B cell (primary cell): ENCODE results near the gene TMEM185A. TPM values are rescaled to one million over a fixed set of nuclear protein-coding genes. Genes with fewer than 3 reads are reported as not detected.
"Not testable (repeated sequence)": the region's sequence is repeated elsewhere in the genome, so short reads cannot be mapped to it uniquely, and the experiment has no call there.

Experiments used
- ATAC-seq: fragments of 200-7000 bp; cut with Tn5 transposase; one replicate; pipeline ENCODE4 v1.10.0; 2021; ENCODE audit warnings: low read depth, mild to moderate bottlenecking, moderate number of reproducible peaks, moderate library complexity
- CTCF ChIA-PET: fragments of 350-600 bp; sonication (Branson Sonifier 250); formaldehyde crosslinking; loops from one replicate; lab custom pipeline; 2021; ENCODE audit warnings: antibody characterized with exemption, inconsistent platforms; lab: Charles Lee
- POLR2A ChIA-PET: fragments of 350-600 bp; sonication (Branson Sonifier 250); formaldehyde crosslinking; loops from one replicate; lab custom pipeline; 2021; ENCODE audit warnings: antibody characterized with exemption; lab: Charles Lee
- DNase-seq: peaks from one replicate; pipeline ENCODE4 v3.0.0; 2013
- H2AFZ ChIP-seq: 2 replicates; pipeline ENCODE4 v1.6.1; 2012; ENCODE audit warnings: mild to moderate bottlenecking, low read depth, low read length; ENCODE audit not compliant: insufficient read depth, poor library complexity, severe bottlenecking
- H3K27ac ChIP-seq, 2 donors: 1 replicate in 1 of 2; 2 replicates in 1 of 2; pipeline ENCODE4 v1.5.1; 2012 to 2013; ENCODE audit warnings: low read length in 2 of 2, mild to moderate bottlenecking in 2 of 2, moderate library complexity in 1 of 2
- H3K27me3 ChIP-seq, 4 experiments: fragments of 200-600 bp in 1 of 4; sonication (generic) in 1 of 4; replicated peaks in 1 of 4; 1 replicate in 2 of 4; 2 replicates in 2 of 4; pipeline versions ENCODE4 v1.6.1 to v1.7.0; 2013 to 2016; ENCODE audit warnings: low read length in 3 of 4, mild to moderate bottlenecking in 2 of 4, mixed read lengths in 1 of 4, moderate library complexity in 1 of 4; ENCODE audit not compliant: insufficient read depth in 4 of 4, control insufficient read depth in 3 of 4; ENCODE audit errors: control extremely low read depth in 1 of 4
- H3K36me3 ChIP-seq, 2 experiments: replicated peaks in 1 of 2; 1 replicate in 1 of 2; 2 replicates in 1 of 2; pipeline versions ENCODE4 v1.6.1 to v1.7.1; 2013; ENCODE audit warnings: low read length in 1 of 2; ENCODE audit not compliant: insufficient read depth in 2 of 2, control insufficient read depth in 1 of 2; ENCODE audit errors: control extremely low read depth in 1 of 2, extremely low read depth in 1 of 2
- H3K4me1 ChIP-seq, 2 donors: fragments of 200-600 bp in 1 of 2; sonication (generic) in 1 of 2; 1 replicate in 1 of 2; 2 replicates in 1 of 2; pipeline versions ENCODE4 v1.5.1 to v1.6.1; 2013 to 2017; ENCODE audit warnings: low read length in 2 of 2; ENCODE audit not compliant: control insufficient read depth in 2 of 2, insufficient read depth in 2 of 2
- H3K4me2 ChIP-seq: replicated peaks from 2 replicates; pipeline ENCODE3; 2012; ENCODE audit warnings: mild to moderate bottlenecking, low read depth, low read length; ENCODE audit not compliant: poor library complexity, severe bottlenecking
- H3K4me3 ChIP-seq, 5 experiments: fragments of 200-600 bp in 1 of 5; sonication (generic) in 1 of 5; 1 replicate in 3 of 5; 2 replicates in 2 of 5; pipeline versions ENCODE4 v1.5.1 to v1.7.0; 2011 to 2016; ENCODE audit warnings: low read length in 4 of 5, mild to moderate bottlenecking in 4 of 5, low read depth in 2 of 5, control low read depth in 1 of 5, moderate library complexity in 1 of 5; ENCODE audit not compliant: insufficient read depth in 1 of 5; ENCODE audit errors: control extremely low read depth in 1 of 5, extremely low read depth in 1 of 5
- H3K79me2 ChIP-seq: fragments of 200-600 bp; sonication (generic); one replicate; pipeline ENCODE4 v1.6.0; 2016; ENCODE audit warnings: low read length; ENCODE audit not compliant: control insufficient read depth, insufficient read depth
- H3K9ac ChIP-seq: fragments of 200-600 bp; sonication (generic); 2 replicates; pipeline ENCODE4 v1.6.1; 2017; ENCODE audit warnings: mild to moderate bottlenecking, low read length, moderate library complexity
- H3K9me3 ChIP-seq, 3 donors: one replicate each; pipeline versions ENCODE4 v1.6.1 to v1.7.1; 2013; ENCODE audit warnings: low read length in 2 of 3; ENCODE audit not compliant: control insufficient read depth in 2 of 3, insufficient read depth in 1 of 3; ENCODE audit errors: control extremely low read depth in 1 of 3
- H4K20me1 ChIP-seq: 2 replicates; pipeline ENCODE4 v1.6.0; 2012; ENCODE audit warnings: mild to moderate bottlenecking, low read length; ENCODE audit not compliant: insufficient read depth, control insufficient read depth, poor library complexity, severe bottlenecking
- H3K27ac Mint-ChIP-seq: one replicate; pipeline ENCODE4 v1.8.0; 2021; ENCODE audit warnings: mixed read lengths
- H3K27me3 Mint-ChIP-seq: one replicate; pipeline ENCODE4 v1.8.0; 2021; ENCODE audit warnings: mixed read lengths
- H3K4me1 Mint-ChIP-seq: one replicate; pipeline ENCODE4 v1.8.0; 2021; ENCODE audit warnings: mixed read lengths
- H3K4me3 Mint-ChIP-seq: one replicate; pipeline ENCODE4 v1.8.0; 2021; ENCODE audit warnings: mixed read lengths
- H3K9me3 Mint-ChIP-seq: one replicate; pipeline ENCODE4 v1.8.0; 2022; ENCODE audit warnings: mixed read lengths; ENCODE audit not compliant: insufficient read depth
- CTCF ChIP-seq: fragments of 200-600 bp; IDR thresholded peaks from one replicate; pipeline ENCODE4 v1.8.0; 2022; ENCODE audit warnings: antibody characterized with exemption, mild to moderate bottlenecking
- EZH2 ChIP-seq: IDR thresholded peaks from 2 replicates; pipeline ENCODE4 v1.6.1; 2012; ENCODE audit warnings: borderline replicate concordance, low read depth, mild to moderate bottlenecking, moderate library complexity, low read length; ENCODE audit not compliant: insufficient read depth, poor library complexity, severe bottlenecking
- WGBS: methylation state at CpG from one replicate; pipeline ENCODE4 v1.1.5; 2013; ENCODE audit warnings: missing lambda C conversion rate; ENCODE audit not compliant: insufficient coverage; 5-methylcytosine and 5-hydroxymethylcytosine counted together
- intact Hi-C: fragments of 100-400 bp; cut with micrococcal nuclease; formaldehyde crosslinking; loops from one replicate; pipeline ENCODE4 v1.10.0; 2022
- polyA plus RNA-seq: library from polyadenylated mRNA; depleted of rRNA; stranded (reverse); fragments of >200 nt; gene quantifications from 2 replicates; pipeline ENCODE4 v1.2.3, GENCODE V29; 2012
- total RNA-seq, 2 donors: library from RNA; stranded (reverse); fragments of 120-200 nt in 1 of 2; gene quantifications; 1 replicate in 1 of 2; 2 replicates in 1 of 2; pipeline versions ENCODE4 v1.2.3 to v1.2.4, GENCODE V29; 2013 to 2022

Gene TMEM185A
- total and polyA plus RNA-seq, 2 donors (not counting 1 experiment from before 2014, with no cell fraction given) = 17.8 to 28.6 TPM

DNA sequence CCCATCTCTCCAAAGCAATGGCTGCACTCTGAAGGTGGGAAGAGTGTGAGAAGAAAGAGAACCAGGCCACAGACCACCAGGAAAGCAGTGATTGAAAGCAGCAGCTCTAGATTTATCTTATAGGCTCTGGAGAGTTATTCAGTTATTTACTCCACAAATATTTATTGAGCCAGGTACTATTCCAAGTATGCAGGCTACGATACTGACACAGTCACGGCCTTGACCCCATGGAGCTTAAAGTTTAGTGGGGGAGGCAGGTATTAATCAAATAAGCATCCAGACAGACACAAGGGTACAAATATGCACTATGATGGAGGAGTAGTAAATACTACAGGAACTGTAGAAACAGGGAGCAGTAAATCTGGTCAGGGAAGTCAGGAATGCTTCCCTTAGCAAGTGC, 2.8 kb downstream of the TMEM185A start:
- Mint-ChIP-seq H3K9me3 (no peaks in the 10 kb centered on the region), H3K4me3 (no peak overlapping the region), H3K27ac (no peak overlapping the region), H3K4me1 (peaks cover 51% of the 10 kb centered on the region), H3K27me3 (no peaks in the 10 kb centered on the region)
- Histone ChIP-seq H4K20me1 (peaks cover 21% of the 10 kb centered on the region), H3K9me3 (no peaks in the 10 kb centered on the region), H3K79me2 (peaks cover 41% of the 10 kb centered on the region), H3K27me3 (no peaks in the 10 kb centered on the region), H3K9ac (no peak overlapping the region), H3K4me3 (no peak overlapping the region), H3K27ac (no peak overlapping the region), H3K4me2 (no peak overlapping the region), H3K4me1 (peaks cover 9 to 16% of the 10 kb centered on the region in 2 donors), H3K36me3 (no peaks in the 10 kb centered on the region), H2AFZ (no peak overlapping the region)
- POLR2A ChIA-PET = no interaction called here
- CTCF ChIA-PET = no interaction called here
- TF ChIP-seq CTCF (no peak), EZH2 (no peak)
- no CpG with 5 or more reads among the region's 2 CpGs for WGBS
- intact Hi-C loops = no loop called here
- DNase-seq (no peak), ATAC-seq (no peak)

GRCh38 chrX:149628280-149628679, 3.3 kb downstream of the TMEM185A start:
- DNase-seq (no peak), ATAC-seq (no peak)
- Mint-ChIP-seq H3K4me1 (peaks cover 51% of the 10 kb centered on the region), H3K27ac (no peak overlapping the region), H3K9me3 (no peaks in the 10 kb centered on the region), H3K27me3 (no peaks in the 10 kb centered on the region), H3K4me3 (no peak overlapping the region)
- Histone ChIP-seq H3K79me2 (peaks cover 43% of the 10 kb centered on the region), H3K9ac (no peak overlapping the region), H3K4me1 (peaks cover 9 to 16% of the 10 kb centered on the region in 2 donors), H3K9me3 (no peaks in the 10 kb centered on the region), H3K4me2 (no peak overlapping the region), H3K27ac (no peak overlapping the region), H3K27me3 (no peaks in the 10 kb centered on the region), H4K20me1 (peaks cover 21% of the 10 kb centered on the region), H3K36me3 (no peaks in the 10 kb centered on the region), H3K4me3 (no peak overlapping the region), H2AFZ (no peak overlapping the region)
- intact Hi-C loops = no loop called here
- TF ChIP-seq CTCF (no peak), EZH2 (no peak)
- ChIA-PET CTCF (no interaction called here), POLR2A (no interaction called here)
- 100% methylated on average over 2 of the region's 3 CpGs for WGBS

GRCh38 chrX:149626829-149627228, 4.8 kb downstream of the TMEM185A start:
- H3K27me3 ChIP-seq, H3K36me3 ChIP-seq, CTCF ChIA-PET, DNase-seq, POLR2A ChIA-PET, H3K4me3 Mint-ChIP-seq, H3K4me2 ChIP-seq, intact Hi-C loops, H3K9ac ChIP-seq, H3K9me3 ChIP-seq, H3K4me3 ChIP-seq, H3K9me3 Mint-ChIP-seq, ATAC-seq, H3K27ac Mint-ChIP-seq, H3K27me3 Mint-ChIP-seq, H3K27ac ChIP-seq, H2AFZ ChIP-seq: not testable (repeated sequence)
- 95% methylated on average over 3 of the region's 8 CpGs for WGBS
- peaks cover 48% of the 10 kb centered on the region for H3K79me2 ChIP-seq
- peaks cover 9 to 12% of the 10 kb centered on the region in 2 donors for H3K4me1 ChIP-seq
- H4K20me1 ChIP-seq = peaks cover 21% of the 10 kb centered on the region
- H3K4me1 Mint-ChIP-seq = peaks cover 47% of the 10 kb centered on the region
